Measurements from ENCODE around the gene NFKBIE.
A peak's percentile ranks its signal among the peaks of the same experiment; 100 is the strongest.

The NFKBIE gene

DNA sequence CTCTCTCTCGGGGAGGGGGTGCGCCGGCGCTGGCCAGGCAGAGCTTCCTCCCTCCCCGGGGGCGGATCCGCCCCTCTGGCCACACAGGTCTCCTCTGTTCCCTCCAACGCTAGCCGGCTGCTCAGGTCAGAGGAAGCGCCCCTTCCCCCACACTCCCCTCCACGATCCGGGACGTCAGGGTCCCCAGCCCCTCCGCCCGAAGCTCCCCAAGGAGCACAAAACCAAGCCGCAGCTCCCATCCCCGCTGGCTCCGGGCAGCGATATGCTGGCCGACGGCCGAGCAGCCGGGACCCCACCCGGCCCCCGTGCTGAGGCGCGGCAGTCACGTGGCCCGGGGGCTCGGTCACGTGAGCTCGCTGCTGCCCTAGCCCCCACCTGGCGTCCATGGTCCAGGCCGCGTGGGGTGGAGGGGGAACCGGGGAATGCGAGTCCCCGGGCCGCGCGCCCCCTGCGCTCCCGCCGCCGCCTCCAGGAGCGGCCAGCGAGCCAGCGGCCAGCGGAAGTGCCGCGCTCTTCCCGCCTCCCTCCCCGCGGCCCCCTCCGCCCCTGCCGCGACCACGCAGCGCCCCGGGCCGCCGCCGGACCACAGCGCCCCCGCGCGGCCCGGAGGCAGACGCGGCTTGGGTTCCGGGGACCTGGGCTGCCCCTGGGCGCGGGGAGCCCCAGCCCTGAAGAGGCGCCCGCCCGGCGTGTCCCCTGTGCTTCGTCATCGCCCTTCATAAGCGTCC lies 8.2 kb downstream of the NFKBIE start, which contains the start of gene SLC35B2:
Gene SLC35B2 (minus strand): TSS at position 504 of the 728 bp plus-strand sequence. CDS start 118 bp downstream, at position 386.
- peak; percentile 81 for DNase-seq

DNA sequence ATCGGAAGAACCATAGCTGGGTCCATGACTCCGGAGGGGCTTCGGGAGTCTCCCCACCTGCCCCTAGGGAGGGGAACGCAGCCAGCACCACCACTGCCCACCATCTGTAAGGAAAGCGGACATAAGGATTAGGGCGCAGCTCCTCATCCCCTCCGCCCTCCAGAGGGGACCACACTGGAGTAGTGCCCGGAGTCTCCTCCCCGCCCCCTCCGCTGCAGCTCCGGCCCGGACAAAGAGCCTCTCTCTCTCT lies 8.7 kb downstream of the NFKBIE start:
- no peak for DNase-seq

DNA sequence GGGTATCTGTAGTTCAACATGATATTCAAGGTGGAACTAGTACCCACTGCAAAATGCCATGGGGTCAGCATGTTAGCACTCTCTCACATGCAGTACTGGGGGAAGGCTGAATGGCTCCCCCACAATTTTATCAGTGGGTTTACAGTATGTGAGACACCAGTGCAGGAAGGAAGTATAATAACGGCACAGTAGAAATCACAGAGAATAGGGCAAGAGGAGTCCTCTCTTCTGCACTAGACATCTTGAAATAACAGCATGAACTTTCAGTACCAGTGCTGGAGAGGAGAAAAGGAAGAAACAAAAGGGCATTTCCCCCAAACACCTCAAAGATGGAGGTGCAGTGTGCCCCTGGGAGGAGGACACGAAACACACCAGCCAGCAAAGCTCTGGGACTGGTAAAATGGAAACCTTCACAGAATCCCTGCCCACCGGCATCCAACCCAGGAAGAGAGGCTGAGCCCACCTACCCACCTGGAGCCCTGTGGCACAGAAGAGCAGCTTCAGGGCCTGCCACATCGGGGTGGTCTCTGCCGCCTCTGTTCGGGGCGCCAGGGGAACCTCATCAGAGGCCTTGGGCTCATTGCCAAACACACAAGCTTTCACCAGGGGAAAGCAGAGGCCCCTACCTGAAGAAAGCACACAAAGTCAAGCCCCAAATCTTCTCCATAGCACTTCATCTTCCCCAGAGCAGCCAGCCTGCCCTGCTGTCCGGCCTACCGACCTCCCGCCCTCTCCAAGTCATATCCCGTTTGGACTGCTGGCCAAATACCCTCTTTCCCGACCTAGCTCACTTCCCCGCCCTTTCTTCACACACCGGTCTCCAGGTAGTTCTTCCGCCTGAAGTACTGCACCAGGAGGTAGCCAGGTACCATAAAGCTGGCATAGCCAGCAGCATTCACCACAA lies 9.2 kb downstream of the NFKBIE start:
- no peak for DNase-seq

DNA sequence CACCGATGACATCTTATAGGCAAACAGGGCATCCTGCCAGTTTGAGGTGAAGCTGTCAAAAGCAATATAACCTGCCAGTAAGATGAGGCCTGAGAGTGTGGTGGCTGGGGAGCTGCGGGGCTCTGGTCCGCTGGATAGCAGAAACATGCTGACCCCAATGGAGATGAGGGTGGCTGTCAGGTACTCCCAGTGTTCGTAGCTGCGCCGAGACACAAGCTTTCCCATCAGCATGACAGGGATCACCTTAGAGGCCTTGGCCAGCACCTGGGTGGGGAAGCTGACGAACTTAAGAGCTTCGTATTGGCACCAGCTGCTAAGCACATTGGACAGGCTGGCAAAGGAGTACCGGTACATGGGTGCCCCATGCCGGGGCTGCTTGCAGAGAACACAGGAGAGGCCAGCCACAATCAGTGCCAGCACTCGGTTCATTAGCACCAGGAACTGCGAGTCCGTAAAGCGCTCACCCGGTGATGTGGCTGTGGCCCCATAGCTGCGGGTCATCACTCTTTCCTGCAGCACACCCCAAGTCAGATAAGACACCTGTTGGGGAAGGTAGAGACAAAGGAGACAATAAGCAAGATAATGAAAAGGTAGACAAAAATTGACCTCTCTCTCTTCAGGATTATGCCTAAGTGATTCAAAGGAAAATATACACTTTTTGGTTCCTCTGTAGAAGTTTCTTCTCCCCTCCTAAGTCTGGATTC lies 10.1 kb downstream of the NFKBIE start:
- DNase-seq = no peak

DNA sequence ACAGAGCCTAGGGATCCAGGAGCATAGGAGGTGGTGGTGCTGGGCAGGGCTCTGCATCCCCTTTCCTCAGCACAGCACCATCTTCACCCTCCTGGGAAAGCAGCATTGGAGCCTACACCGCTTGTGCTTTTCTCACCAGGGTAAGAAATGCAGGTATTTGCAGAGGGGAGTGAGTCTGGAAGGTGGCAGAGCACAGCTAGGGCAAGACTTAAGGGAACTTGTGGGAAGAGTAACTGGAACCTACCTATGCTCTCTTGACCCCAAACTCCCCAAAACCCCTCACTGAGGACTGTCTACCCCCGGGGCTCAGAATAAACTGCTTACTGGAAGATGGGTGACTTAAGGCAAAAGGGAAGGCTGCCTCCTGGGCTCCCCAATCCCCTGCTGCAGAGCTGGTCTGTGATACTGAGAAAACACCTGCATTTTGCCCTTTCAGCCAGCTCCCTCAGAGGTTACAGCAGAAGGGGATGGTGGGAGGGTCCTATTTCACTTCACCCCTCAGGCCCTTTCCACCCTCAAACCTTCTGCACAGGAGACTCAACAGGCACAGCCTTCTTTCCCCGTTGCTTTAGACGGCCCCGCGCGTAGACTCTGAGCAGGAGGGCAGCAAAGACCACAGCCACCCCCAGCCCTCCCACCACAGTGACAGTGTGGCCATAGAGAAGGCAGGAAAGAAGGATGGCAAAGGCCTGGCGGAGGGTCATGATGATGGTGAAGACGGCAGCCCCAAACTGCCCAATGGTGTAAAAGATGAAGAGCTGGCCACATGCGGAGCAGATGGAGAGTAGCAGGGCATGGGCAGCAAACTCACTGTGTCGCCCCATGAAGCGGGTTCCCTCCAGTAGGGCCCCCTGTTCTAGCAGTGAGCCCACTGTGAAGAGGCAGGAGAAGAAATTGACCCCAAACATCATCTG lies 10.9 kb downstream of the NFKBIE start:
- DNase-seq = no peak

DNA sequence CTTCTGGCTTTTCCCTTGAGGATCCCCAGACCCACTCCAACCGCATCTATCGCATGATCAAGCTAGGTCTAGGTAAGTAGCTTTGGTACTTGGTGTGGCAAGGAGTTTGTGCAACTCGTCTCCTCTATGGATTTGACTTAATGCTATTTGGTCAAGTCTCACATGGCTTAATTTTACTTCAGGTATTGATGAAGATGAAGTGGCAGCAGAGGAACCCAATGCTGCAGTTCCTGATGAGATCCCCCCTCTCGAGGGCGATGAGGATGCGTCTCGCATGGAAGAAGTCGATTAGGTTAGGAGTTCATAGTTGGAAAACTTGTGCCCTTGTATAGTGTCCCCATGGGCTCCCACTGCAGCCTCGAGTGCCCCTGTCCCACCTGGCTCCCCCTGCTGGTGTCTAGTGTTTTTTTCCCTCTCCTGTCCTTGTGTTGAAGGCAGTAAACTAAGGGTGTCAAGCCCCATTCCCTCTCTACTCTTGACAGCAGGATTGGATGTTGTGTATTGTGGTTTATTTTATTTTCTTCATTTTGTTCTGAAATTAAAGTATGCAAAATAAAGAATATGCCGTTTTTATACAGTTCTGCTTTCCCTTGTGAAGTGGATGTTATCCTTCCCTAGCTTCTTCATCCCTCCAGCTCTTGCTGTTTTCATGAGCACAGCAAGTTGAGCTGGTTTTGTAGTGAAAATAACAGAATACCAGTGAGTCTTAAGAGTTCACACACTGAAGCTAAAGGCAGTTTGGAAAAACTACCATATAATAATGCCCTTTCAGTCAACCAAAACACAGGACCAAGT lies 11.8 kb downstream of the NFKBIE start:
- peak; percentile 55 for DNase-seq

DNA sequence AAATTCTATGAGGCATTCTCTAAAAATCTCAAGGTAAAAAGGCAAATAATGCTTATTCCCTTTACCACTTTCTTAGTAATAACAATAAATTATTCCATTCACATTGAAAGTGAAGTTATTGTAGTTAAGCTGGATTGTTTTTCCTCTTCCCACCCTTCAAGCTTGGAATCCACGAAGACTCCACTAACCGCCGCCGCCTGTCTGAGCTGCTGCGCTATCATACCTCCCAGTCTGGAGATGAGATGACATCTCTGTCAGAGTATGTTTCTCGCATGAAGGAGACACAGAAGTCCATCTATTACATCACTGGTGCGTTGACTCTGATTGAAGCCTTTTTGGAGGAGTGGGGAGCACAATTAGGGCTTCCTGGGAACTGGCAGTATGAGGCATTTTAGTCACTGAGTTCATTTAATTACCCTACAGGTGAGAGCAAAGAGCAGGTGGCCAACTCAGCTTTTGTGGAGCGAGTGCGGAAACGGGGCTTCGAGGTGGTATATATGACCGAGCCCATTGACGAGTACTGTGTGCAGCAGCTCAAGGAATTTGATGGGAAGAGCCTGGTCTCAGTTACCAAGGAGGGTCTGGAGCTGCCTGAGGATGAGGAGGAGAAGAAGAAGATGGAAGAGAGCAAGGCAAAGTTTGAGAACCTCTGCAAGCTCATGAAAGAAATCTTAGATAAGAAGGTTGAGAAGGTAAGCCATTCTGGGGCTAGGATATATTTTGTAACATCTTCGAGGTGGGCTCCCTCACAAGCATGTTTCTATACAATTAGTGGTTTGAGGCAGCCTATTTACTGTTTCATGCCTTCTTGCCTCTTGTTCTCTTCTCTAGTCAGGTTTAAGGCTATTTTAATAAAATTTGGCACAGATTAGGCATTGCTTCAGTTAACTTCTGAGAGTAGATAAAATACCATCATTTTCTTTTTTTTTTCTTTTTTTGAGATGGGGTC lies 13.5 kb downstream of the NFKBIE start:
- no peak for DNase-seq

DNA sequence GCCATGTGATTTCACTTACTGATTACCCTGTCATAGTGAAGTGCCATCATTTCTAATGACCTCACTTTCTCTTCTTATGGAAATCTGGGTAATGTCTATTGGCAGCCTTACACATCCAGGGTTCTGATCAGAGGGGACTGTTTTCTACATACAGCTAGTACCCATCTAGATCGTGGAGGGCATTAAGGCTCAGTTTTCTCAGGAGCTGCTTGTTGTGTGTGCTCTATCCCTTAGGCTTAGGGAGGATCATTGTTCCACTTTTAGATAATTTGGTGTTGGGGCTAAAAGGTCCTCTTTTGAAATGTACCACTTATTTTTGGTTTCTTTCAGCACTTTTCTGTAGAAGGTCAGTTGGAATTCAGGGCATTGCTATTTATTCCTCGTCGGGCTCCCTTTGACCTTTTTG lies 14.6 kb downstream of the NFKBIE start:
- DNase-seq = no peak

DNA sequence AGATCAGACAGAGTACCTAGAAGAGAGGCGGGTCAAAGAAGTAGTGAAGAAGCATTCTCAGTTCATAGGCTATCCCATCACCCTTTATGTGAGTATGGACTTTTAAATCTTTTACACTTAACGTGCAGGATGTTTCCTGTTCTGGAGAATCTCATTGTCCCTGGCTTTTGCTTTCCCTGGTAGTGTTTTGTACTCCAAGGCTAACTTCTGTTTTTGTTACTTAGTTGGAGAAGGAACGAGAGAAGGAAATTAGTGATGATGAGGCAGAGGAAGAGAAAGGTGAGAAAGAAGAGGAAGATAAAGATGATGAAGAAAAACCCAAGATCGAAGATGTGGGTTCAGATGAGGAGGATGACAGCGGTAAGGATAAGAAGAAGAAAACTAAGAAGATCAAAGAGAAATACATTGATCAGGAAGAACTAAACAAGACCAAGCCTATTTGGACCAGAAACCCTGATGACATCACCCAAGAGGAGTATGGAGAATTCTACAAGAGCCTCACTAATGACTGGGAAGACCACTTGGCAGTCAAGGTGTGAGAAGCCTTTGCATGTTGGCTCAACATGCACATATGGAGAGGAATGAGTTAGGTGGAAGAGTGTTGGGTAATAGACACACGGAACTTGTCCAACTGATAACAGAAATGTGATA lies 15.2 kb downstream of the NFKBIE start:
- no peak for DNase-seq

DNA sequence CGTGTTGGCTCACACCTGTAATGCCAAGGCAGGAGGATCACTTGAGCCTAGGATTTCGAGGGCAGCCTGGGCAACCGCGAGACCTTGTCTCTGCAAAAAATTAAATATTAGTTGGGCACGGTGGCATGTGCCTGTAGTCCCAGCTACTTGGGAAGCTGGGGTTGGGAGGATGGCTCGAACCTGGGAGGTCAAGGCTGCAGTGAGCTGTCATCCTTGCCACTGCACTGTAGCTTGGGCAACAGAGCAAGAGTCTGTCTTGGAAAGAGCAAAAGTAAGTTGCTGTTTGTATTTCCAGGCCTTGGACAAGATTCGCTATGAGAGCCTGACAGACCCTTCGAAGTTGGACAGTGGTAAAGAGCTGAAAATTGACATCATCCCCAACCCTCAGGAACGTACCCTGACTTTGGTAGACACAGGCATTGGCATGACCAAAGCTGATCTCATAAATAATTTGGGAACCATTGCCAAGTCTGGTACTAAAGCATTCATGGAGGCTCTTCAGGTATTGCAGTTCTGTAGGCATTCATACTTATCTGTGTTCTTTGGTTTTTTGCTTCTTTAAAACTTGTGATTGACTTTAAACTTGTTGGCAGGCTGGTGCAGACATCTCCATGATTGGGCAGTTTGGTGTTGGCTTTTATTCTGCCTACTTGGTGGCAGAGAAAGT lies 16.1 kb downstream of the NFKBIE start:
- no peak for DNase-seq

DNA sequence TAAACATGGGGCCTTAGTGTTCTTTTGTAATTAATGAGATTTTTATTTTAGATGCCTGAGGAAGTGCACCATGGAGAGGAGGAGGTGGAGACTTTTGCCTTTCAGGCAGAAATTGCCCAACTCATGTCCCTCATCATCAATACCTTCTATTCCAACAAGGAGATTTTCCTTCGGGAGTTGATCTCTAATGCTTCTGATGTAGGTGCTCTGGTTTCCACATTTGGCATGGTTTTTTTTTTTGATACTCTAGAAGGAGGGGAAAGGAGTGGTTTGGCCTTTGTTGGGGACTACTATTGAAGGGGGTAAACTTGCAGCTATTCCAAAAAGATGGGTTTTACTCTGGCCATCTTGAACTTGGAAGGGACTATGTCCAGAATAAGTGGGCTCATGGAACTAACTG lies 16.8 kb downstream of the NFKBIE start:
- no peak for DNase-seq

DNA sequence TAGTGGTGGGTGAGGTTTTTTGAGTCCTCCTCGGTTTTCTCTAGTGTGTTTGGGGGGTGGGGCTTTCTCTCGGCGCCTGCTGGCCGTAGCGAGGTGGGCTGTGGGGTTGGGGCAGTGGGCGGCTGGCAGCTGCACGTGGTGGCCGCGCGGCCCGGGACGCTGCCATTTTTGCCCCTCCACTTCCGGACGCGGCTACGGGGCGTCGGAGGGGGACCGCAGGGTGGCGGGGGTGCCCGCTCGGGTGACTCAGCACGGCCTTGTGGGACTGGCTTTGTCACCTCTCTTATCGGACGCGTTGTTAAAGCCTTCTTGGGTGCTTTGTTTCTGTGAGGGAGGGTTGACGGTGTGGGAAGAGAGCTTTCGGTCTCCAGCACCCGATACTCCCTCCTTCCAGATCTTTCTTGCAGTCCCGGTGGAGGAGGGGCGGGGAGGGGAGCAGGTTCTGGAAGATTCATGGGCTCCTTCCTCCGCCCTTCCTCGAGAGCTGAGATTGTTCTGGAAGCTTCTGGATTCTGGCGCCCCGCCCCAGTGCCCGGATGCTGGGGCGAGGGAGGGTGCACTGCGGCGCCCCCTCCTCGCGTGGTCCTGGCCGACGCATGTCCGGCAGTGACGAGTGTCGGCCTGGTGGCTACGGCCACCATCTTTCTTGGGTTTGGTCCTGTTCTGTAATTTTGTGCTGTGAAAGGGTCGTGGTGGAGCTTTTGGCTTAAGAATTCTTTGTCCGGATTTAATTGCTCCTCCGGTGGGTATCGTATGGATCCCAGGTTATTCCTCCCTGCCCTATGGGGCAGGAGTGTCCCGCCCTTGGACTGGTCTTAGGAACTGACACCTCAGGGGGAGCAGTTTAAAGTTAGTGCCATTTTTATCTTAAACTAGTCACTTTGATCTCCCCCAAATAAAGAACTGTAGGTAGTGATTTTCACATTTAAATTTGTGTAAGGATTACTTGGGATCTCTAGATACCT lies 17.7 kb downstream of the NFKBIE start:
- DNase-seq = peak; percentile 86

DNA sequence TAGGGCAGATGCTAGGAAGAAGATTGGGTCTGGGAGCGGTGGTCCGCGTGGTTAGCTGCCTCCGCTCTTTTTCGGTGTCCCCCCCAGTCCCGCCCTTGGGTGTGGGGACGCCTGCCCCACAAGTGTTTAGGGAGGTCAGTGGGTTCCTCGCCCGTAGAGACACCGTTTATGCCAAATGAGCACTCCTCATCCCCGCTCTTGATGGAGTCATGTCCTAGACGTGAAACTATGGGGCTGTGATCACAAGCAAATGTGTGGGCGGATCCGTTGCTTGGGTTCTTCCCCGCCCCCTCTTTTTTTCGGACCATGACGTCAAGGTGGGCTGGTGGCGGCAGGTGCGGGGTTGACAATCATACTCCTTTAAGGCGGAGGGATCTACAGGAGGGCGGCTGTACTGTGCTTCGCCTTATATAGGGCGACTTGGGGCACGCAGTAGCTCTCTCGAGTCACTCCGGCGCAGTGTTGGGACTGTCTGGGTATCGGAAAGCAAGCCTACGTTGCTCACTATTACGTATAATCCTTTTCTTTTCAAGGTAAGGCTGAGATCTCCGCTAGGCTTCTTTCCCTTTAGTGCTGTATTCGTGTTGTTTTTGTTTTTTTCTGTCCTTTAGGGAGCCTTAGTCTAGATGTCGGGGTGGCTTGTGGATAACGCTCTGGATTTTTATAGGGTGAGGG lies 18.6 kb downstream of the NFKBIE start, which contains the start of gene HSP90AB1:
Gene HSP90AB1 (plus strand): TSS at position 439 of the 675 bp plus-strand sequence. CDS start 1,529 bp downstream, outside the sequence.
- DNase-seq = peak; percentile 99

DNA sequence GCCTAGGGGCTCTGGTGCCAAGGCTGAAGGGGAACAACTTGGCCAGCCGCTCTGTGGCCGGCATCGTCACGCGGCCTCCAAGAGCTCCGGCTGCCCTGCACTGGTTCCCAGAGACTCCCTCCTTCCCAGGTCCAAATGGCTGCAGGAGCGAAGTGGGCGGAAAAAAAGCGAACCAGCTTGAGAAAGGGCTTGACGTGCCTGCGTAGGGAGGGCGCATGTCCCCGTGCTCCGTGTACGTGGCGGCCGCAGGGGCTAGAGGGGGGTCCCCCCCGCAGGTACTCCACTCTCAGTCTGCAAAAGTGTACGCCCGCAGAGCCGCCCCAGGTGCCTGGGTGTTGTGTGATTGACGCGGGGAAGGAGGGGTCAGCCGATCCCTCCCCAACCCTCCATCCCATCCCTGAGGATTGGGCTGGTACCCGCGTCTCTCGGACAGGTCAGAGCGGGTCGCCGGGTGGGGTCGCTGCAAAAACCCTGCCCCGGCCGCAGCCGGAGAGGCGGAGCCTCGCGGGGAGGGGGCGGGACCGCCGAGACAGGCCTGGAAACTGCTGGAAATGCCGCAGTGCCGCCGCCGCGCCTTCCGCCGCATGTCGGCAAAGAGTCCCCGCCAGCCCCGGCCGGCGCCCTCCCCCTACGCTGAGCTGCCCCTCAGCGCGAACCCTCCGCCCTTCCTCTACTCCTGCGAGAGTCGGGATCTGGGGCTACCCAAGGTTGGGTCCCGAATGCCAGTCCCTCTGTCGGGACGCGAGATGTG lies 19.3 kb downstream of the NFKBIE start:
- DNase-seq = peak; percentile 86

DNA sequence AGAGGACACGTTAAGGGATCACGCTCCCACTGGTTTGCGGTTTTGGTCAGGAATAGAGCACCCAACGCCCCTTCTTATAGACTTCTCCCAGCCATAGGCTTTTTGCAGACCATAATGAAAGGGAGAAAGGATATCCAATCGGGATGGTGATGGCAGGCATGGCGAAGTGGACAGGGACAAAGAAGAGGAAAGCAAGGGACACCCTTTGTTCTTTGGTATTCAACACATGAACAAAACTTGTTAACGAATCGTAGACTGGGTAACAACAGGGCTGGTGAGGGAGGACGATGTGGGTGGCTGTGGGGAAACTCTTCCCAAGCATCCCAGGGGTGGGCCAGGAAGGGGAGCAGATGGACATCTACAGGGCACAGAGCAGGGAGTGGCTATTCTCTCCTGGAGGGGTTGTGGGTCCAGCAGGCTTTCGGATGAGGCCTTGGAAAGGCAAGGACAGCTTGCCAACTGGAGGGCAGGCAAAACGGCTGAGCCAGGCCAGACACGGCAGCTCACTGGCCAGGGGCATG lies 19.9 kb downstream of the NFKBIE start:
- no peak for DNase-seq

DNA sequence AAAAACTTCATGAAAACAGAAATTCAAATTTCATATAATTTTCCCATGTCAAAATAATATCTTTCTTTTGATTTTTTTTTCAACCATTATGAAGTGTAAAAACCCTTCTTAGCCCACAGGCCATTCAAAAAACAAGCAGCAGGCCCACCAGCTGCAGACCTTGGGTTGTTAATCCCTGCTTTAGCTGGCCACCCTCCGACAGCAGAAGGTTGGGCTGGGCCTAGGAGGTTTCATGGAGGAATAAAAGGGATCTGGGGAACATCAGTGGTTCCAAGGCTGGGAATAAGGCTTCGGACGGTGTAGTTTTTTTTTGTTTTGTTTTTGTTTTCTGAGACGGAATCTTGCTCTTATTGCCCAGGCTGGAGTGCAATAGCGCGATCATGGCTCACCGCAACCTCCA lies 22.0 kb downstream of the NFKBIE start:
- no peak for DNase-seq

All from CD4-positive, alpha-beta T cell treated with Interleukin-15 for 1 hour (primary cell).